GM21737 (cell line): ENCODE data around the gene GHITM.
A peak's percentile ranks its signal among the peaks of the same experiment; 100 is the strongest.
"Not testable (repeated sequence)": the region's sequence is repeated elsewhere in the genome, so short reads cannot be mapped to it uniquely, and the experiment has no call there.

Experiments used
- ATAC-seq: cut with Tn5 transposase; IDR thresholded peaks from one replicate; pipeline ENCODE4 v1.9.1; 2021; ENCODE audit warnings: mild to moderate bottlenecking, moderate library complexity; ENCODE audit not compliant: unreplicated experiment

The GHITM gene, protein sequence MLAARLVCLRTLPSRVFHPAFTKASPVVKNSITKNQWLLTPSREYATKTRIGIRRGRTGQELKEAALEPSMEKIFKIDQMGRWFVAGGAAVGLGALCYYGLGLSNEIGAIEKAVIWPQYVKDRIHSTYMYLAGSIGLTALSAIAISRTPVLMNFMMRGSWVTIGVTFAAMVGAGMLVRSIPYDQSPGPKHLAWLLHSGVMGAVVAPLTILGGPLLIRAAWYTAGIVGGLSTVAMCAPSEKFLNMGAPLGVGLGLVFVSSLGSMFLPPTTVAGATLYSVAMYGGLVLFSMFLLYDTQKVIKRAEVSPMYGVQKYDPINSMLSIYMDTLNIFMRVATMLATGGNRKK

DNA sequence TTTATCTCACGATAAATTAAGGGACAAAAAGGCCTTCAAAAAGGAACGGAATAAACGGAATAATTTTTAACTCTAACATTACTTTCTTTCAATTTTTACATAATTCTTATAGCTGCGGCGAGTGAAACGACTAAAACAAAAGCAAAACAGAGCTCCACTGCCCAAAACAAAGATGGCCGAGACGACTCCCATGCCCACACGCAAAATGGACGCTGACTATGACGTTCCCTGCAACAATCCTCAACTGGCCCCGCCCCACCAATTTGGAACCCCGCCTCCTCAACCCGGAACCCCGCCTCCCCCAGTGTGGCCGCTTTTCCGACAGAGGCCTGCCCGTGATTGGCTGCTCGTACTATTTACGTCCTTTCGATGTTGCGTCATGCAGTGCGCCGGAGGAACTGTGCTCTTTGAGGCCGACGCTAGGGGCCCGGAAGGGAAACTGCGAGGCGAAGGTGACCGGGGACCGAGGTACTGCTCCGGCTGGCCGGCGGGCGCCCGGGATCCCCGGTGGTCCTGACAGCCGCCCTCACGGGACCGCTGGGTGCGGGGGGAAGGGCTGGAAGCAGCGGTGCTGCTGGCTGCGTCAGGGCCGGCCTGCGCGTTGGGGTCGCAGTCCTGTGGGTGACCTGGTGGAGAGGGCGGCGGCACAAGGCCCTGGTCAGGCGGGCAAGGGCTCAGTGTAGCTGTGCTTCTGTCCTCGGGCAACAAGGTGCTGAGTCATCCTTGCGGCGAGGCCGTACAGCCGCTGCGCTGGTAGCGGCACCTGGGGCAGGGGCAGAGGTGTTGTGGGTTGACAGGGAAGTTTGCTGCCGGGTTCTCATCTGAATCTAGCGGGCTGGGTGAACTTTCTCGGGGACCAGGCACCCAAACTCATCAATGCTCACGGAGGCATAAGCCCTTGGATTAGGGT, at the start of gene GHITM:
Gene GHITM, plus strand, starts transcription at position 384 of the 910 bp plus-strand sequence. CDS start 1,992 bp downstream, outside the sequence.
- ATAC-seq: peak; percentile 99

DNA sequence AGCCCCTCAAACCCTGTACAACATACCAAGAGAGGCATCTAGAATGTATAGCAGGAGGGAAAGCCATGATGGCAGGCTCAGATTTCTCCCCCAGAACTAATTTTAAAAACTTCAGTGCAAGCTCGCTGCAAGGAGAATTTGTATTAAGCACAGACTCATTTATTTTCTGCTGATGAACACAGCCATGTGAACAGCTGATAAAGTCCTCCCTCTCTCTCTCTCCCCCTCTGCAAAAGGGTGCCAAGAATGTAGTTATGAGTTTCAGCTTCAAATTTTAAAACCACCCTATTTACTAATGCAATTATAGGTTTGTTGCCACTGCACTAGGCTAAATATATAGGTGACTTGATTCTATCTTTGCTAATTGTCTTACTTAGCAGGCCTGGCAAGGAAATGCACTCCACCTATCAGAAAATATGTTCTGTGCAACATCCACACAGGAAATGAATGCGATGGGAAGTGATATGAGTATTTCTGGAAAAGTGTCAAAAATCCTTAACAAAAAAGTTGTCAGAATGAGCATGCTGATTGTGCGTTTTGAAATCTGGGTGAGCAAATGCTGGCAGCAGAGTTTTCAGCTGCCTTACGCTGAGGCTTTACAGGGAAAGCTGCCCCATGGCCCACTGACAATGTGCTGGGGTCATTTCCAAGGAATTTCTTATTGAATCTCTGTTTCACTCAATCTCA, 43.4 kb upstream of the GHITM start:
- no peak for ATAC-seq

DNA sequence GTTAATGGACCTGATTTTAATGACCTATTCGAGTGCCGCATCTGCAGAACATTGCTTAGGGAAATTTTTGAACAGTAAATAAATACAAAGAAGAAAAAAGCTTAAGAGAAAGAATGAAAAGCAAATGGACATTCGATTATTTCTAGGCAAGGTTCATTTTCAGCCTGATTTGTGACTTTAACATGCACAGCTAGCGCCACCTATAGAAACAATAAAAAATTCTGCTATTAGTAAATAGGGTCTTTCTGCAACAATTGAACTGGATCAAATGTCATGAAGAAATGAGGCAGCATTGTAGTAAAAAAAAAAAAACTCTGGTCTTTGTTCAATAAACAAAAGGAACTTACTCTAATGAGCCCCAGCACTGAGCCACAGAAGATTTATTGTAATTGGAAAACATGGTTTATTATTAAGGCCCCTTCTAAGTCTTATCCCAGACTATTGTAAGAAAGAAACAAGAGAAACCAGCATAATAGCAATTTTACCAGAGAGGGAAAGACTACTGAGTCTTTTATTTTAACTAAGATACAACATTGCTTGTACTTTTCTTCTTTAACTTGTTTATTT, 41.4 kb upstream of the GHITM start:
- no peak for ATAC-seq

DNA sequence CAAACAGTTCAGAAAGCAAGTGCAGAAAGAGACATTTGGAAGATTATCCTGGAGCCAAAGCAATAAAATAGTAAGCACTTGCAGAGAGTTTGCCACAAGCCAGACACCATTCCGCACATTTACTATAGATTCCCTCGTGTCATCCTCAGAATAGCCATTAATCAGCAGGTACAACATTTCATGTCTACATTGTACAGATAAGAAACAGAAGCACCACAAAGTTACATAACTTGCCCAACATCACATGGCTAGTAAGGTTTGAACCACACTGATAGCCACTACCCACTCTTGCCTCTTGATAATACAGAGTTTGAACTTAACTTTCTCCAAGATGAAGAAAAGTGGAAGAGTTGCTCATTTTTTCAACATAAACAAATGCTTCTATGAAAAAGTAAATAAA, 40.6 kb upstream of the GHITM start:
- ATAC-seq: no peak

DNA sequence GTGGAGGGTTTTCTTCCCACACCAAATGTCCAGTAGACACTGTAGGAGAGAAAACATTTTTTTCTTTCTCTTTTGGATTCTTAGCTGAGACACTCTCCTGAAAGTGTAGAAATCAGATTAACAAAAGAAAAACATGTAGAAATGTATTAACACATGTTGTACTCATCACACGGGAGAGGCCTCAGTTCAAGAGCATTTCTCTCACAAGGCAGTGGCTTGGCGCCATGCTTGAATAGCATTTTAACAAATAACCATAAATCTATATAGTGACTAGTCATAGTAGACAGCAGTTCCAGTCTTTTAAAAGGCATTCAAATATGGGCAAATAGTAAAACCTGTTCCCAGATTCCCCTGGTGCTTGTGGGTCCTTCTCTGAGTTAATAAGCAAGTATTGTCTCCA, 38.3 kb upstream of the GHITM start:
- ATAC-seq: no peak

DNA sequence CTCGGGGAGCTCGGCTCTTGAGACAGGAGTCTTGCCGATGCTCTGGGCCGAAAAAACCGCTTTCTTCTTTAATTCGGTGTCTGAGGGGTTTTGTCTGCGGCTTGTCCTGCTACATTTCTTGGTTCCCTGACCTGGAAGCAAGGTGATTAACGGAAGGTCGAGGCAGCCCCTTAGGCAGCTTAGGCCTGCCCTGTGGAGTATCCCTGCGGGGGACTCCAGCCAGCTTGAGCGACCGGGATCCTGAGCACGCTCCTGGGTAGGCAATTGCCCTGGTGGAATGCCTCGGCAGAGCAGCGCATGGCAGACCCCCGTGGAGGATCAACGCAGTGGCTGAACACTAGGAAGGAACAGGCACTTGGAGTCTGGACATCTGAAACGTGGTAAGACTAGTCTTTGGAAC, 30.5 kb upstream of the GHITM start:
- no peak for ATAC-seq

DNA sequence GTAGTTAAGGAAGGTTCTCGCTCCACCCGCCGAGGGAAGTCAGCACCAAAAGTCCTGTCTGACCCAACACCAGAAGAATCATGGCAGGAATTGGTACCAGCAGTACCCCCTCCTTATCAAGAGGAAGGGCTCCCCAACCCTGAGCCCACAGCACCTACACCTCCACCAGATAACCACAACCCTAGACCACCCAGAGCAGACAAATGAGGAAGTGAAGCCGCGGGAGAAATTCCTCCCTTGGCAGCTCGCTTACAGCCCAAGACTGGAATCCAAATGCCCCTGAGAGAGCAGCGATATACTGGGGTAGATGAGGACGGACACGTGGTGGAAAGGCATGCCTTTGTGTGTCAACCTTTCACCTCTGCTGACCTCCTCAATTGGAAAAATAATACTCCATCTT, 29.5 kb upstream of the GHITM start:
- not testable (repeated sequence) for ATAC-seq

DNA sequence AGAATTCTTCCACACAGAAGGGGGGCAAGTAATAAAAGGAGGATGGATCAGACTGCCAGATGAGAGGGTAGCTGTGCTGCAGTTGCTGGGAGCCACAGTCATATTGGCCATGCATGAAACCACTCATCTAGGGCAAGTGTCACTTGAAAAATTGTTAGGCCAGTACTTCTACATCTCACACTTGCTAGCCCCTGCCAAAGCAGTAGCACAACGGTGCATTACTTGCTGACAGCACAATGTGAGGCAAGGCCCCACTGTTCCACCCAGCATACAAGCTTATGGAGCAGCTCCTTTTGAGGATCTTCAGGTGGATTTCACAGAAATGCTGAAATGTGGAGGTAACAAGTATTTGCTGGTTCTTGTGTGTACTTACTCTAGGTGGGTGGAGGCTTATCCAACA, 25.8 kb upstream of the GHITM start:
- ATAC-seq: not testable (repeated sequence)

DNA sequence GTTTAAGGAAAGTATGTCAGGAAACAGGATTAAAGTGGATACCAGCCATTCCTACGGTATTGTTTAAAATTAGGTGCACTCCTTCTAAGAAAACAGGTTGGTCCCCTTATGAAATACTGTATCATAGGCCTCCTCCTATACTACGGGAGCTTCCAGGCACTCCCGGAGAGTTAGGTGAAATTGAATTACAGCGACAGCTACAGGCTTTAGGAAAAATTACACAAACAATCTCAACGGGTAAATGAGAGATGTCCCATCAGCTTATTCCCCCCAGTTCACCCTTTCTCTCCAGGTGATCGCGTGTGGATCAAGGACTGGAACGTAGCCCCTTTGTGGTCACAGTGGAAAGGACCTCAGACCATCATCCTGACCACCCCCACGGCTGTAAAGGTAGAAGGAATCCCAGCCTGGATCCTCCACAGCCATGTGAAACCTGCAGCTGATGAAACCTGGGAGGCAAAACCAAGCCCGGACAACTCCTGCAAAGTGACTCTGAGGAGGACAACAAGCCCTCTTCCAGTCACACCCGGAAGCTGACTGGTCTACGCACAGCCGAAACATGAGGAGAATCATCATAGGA, 25.1 kb upstream of the GHITM start:
- ATAC-seq: no peak

DNA sequence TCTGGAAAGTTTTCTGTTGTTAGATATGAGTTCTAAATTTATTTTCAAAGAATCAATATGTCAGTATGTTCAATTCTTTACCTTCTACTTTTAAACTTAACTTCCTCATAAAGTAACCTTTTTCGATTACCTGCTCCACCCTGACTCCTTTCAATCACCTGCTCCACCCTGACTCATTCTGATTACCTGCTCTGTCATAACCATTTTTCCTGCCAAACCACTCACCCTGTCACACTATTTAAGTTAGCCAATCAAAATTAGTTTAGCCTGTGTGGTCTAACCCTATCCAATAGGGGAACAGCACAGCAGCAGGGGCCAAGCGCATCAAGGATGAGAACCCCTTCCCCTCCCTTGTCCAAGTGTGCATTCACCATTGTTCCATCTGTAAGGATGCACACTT, 22.1 kb upstream of the GHITM start:
- ATAC-seq: not testable (repeated sequence)

DNA sequence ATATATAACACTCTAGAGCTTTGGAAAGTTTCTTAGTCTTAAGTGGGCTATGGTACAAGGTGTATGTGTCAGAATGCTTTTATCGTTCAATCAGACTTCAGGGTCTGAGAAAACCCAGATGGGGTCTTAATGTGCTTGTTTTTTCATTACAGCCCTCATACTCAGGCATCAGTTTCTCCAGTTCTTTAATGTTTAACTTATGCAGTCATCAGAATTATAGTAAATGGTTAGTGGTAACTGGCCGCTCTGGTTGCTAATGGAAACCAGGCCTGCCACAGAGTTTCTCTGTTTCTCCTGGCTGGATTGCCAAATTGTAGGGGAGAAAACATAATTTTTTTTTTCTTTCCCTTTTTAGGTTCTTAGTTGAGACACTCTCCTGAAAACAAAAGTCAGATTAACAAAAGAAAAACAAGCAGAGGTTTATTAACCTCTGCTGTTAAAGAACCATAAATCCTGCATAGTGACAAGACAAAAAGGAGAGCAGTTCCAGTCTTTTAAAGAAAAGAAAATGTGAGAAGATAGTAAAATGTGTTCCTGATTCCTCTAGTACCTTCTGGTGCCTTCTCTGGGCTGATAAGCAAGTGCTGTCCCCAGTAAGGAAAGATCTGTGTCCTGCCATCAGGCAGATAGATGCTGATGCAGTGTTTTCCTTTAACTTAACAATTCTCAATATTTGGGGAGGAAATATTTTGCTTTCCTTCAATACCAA, 21.5 kb upstream of the GHITM start:
- no peak for ATAC-seq

DNA sequence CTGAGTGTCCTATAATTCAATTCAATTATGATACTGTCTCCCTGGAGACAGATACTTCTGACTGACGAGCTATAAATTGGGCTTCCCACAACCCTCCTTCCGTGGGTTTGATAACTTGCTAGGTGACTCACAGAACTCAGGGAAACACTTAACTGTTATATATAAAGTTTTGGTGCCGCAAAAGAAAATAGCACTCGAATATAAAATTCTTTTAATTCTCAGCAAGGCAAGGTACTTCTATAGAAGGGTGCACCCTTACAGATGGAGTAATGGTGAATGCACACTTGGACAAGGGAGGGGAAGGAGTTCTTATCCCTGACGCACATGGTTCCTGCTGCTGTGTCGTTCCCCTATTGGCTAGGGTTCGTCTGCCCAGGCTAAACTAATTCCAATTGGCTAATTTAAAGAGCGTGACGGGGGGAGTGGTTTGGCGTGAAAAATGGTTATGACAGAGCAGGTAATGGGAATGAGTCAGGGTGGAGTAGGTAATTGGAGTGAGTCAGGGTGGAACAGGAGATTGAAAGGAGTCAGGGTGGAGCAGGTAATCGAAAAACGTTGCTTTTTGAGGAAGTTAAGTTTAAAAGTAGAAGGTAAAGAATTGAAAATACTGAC, 20.8 kb upstream of the GHITM start:
- ATAC-seq: no peak

DNA sequence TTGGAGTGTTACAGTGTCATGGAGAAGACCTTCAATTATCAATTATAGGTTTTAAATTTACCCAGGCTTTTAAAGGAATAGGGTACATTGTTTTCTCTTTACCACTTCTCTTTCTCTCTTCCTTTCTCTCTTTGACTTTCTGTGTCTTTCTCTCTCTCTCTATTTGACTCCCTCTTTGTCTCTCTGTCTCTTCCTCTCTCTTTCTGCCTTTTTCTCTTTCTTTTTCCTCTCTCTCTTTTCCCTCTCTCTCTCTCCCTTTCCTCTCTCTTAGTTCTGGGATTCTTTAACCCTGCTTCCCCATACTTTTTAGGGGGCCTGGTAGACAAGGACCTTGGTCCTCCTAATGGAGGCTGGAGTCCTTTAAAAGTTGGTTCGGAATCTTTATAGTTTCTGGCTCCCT, 15.9 kb upstream of the GHITM start:
- ATAC-seq: no peak

DNA sequence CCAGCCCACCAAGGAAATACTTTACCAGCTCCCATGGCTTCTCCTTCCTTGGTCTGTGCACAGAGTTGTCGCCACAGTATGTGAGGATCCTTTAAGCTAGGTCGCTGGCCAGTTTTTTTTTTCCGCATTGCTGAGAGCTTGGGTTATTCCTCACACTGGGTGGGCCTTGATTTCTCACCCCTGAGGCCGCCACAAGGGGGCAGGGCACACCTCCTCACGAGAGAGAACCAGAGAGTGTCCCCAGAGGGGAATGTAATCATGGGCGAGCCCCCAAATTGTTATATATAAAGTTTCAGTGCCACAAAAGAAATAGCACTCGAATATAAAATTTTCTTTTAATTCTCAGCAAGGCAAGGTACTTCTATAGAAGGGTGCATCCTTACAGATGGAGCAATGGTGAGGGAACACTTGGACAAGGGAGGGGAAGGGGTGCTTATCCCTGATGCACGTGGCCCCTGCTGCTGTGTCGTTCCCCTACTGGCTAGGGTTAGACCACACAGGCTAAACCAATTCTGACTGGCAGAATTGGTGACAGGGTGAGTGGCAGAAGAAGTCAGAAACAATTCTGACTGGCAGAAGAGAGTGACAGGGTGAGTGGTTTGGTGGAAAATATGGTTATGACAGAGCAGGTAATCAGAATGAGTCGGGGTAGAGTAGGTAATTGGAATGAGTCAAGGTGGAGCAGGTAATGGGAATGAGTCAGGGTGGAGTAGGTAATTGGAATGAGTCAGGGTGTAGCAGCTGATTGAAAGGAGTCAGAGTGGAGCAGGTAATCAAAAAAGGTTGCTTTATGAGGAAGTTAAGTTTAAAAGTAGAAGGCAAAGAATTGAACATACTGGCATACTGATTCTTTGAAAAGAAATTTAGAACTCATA, 13.2 kb upstream of the GHITM start:
- not testable (repeated sequence) for ATAC-seq

DNA sequence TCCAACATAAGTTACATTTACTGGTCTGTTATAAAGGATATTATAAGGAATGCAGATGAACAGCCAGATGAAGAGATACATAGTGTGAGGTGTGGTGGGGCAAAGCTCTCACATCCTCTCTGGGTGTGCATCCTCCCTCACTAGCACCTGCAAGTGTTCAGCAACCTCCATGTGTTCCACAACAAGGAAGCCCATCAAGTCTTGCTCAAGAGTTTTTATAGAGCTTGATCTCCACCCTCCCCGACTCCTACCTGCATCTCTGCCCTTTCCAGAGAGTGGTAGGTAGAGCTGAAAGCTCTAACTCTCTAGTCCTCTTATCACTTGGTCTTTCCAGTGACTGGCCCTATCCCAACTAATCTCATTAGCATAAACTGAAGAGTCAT, 12.5 kb upstream of the GHITM start:
- ATAC-seq: no peak

DNA sequence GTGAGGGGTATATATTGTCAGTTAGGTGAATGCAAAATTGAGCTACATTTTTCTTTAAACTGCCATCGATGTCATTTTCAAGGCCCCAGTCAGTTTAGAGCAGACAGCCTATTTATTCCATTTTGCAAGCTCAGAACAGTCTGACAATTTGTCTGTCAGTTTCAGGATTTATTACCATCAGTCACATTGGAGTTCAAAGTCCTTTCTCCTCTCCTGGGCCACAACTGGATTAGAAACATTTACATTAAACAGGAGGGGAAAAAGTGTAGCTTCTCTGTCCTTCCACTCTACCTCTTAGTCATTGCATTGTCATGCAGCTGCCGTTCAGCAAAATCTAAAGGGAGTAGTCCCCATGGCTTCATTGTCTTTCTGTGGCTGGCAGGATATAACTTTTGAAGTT, 3.5 kb upstream of the GHITM start:
- no peak for ATAC-seq

DNA sequence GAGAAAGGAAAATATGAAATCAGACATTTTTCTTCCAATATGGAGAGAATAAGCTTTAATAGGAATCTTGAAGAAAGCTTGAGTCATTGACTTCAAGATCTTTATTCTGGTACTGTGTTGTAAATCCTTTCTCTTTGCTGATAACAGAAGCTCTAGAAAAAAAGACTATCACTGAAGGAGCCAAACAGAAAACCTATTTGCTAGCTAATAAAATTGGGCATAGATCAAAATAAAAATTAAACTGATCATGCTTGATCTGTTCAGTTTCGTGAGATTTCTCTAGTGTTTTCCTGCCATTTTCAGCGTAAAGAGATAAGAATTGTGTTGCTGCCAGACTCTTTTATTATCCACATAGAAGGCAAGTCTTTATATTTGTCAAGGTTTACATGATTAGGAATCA, 1.5 kb upstream of the GHITM start:
- ATAC-seq: no peak

DNA sequence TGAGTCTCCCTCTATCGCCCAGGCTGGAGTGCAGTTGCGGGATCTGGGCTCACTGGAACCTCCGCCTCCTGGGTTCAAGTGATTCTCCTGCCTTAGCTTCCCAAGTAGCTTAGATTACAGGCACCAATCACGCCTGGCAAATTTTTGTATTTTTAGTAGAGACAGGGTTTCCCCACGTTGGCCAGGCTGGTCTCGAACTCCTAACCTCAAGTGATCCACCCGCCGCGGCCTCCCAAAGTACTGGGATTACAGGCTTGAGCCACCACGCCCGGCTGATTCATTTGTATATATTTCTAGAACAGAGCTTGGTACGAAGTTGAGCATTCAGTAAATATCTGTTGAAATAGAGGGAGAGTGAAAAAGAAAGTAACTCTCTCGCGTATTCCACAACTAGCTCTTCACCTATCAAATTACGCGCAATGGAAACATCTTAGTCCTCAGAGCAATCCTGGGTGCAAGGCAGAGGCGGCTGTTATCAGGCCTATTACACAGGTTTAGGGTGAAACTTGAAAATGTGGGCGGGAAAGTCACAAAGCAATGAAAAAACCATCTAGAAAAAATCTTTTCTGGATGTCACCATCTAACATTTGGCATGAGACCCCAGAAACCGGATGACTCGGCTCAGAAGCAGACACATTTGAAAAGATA, 707 bp upstream of the GHITM start:
- ATAC-seq: peak; percentile 1
